ELR (cell line): ENCODE results near the gene PLPP3.

ENCODE experiments used
- DNase-seq: peaks from one replicate; pipeline ENCODE4 v3.0.0-alpha.2; 2015; ENCODE audit warnings: low read depth

Gene PLPP3

DNA sequence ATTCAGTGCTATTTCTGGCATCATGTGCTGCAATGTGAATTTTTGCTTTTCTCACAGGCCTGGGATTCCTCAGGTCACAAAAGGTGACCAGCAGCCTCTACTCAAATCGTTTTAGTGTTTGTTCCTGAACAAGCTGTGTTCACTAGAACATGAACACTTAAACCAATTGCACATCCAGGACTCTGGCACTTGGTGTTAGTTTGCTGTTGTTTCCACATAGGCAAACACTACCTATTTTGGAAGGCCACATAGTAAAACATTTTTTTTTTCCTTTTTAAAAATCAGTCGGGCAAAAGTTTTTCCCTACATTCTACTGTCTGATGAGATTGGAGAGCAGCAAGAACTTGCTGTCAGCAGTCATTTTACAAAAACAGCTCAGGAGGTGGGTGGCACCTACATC is 83.2 kb downstream of the PLPP3 start:
- no peak for DNase-seq

DNA sequence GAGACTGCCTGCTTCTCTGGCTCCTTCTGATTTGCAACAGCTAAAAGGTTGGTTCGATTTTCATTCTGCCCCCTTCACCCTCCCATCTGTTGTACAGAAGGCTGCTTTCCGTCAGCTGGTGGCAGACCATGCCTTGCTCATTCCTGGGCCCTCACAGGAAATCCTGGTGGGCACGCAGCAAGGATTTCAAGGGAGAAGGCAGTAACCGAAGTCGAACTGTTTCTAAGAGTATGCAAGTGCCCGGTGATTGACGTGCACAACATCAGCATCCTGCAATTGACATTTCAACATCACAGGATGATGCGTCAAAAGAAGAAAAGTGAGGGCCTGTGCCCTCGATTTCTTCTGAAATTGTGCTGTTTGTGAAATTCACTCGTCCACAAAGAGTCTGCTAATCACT is 83.8 kb downstream of the PLPP3 start:
- DNase-seq = no peak

DNA sequence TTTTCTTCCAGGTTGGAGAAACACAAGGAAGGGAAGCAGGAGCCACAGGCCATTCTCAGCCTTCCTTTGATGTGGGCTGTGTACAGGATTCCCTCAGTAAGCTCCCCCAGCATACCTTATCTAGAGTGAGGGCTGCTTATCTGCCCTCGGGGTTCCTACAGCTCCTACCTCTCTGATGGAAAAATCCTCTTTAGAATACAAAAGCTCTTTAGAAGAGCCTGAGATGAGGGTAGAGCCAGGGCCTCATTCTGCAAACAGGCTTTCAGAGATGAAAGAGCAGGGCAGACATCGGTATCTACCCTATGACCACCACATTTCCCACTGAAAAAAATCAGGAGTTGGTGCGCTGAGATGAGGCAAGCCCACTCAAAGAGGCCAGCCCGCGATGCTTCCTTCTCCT is 85.1 kb downstream of the PLPP3 start:
- DNase-seq = no peak

DNA sequence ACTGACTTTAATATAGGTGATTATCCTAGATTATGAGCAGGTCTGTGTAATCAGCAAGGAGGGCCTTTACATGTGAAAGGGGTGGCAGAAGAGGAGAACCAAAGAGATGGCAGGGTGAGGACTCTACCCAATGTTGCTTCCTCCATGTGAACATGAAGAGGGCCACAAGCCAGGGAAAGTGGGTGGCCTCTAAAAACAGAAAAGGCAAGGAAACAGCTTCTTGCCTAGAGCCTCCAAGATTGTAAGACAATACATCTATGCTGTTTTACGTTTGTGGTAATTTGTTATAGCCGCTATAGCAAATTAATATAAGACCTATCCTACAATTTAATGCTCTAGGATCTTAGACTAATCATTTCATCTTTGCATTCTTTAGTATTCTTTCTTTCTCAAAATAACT is 85.5 kb downstream of the PLPP3 start:
- no peak for DNase-seq

DNA sequence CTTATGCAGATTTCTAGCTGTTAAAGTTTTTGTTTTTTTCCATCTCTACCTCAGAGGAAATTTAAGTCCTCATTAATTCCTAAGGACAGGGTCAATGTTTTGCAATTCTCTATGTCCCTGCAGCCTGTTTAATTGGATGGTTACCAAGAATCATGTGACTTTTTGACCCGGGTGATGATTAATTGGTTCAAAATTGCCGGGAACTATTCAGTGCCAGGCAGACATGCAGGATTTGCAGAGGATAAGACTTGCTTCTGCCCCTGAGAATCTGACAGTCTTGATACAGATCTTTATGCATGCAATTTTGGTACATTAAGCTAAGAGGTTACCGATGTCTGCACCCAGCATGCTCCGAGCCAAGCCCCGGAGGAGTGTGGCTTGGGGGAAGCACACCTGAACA is 87.9 kb downstream of the PLPP3 start:
- DNase-seq = peak; percentile 33

DNA sequence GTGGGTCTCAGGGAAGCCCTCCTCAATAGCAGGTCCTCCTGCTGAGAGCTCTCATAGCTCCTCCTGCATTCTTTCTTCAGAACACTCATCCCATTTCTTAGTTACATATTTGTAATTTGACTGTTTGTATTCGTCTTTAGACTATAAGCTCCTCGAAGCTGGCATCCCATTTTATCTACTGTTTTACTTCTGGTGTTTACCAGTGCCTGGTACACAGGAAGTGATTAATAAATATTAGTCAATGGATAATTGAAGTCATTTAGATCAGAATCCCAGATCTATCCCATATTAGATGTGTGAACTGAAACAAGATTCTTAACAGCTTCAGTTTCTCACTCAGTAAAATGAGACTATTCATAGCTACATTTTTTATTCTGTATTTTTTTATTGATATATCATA is 88.7 kb downstream of the PLPP3 start:
- no peak for DNase-seq

DNA sequence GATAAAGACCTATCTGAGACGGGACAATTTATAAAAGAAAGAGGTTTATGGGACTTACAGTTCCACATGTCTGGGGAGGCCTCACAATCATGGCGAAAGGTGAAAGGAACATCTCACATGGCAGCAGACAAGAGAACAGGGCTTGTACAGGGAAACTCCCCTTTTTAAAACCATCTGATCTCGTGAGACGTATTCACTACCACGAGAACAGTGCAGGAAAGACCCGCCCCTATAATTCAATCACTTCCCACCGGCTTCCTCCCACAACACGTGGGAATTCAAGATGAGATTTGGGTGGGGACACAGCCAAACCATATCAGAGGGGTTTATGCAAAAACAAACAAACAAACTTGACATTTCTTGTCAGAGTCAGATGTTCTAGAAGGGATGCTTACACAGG is 89.7 kb downstream of the PLPP3 start:
- no peak for DNase-seq

DNA sequence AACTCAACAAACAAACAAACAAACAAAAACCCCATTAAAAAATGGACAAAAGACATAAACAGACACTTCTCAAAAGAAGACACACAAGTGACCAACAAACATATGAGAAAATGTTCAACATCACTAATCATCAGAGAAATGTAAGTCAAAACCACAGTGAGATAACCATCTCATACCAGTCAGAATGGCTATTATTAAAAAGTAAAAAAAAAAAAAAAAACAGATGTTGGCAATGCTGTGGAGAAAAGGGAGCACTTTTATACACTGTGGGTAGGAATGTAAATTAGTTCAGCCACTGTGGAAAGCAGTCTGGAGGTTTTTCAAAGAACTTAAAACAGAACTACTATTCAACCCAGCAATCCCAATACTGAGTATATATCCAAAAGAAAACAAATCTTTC is 94.7 kb downstream of the PLPP3 start:
- peak; percentile 10 for DNase-seq

DNA sequence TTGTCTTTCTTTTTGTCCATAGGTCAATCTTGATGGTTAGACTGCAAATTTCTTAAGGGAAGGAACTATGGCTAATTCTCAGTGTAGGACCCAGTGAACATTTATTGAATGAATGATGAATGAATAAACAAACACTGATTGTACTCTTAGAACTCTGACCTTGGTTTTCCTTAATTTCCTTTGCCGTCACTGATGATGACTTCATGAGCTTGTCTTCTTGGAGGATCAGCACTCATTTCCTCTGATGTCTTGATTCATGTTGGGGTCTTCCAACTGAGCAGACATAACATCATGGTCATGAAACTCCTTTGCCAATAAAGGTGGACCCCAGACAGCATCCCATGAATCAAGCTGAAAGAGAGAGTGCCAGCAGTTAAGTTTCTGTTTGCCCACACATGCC is 96.3 kb downstream of the PLPP3 start:
- DNase-seq = no peak

DNA sequence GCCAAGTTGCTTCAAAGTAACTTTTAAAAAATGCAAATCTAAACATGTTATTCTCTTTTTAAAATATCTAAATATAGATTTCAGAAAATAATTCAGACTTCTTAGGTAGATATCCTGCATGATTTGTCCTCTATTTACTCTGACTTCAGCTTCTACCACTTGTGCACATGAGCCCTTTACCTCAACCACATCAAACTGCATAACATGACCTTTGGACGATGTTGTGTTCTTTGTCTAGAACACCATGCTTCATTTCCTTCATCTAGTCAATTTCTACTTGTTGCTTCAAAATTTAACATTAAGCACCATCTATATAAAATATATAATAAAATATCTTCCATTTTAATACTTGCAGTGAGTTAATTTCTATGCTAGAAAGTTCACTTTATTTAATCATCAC is 96.9 kb downstream of the PLPP3 start:
- no peak for DNase-seq

DNA sequence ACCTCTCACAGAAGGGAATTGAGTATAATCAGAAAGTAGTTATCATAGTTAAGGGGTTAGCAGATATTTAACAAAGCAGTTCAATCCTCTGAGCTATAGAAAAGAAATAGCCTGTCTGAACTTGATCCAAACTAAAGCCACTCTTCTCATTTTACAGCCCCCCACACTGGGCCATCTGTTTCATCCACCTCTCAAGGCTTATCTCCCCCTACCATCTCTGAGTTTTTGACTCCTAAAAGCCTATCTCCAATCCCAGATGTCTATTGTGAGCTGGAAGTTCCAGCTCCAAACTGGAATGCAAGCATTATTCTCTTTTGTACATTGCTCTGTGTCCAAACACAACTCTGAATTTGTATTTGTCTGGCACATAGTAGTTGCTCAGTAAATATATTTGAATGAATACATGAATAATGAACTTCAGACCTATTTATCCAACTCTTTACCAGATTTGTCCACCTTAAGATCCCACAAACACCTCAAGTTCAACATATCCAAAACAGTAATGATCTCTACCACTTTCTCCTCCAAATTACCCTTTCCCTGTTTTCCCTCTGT is 98.1 kb downstream of the PLPP3 start:
- no peak for DNase-seq

DNA sequence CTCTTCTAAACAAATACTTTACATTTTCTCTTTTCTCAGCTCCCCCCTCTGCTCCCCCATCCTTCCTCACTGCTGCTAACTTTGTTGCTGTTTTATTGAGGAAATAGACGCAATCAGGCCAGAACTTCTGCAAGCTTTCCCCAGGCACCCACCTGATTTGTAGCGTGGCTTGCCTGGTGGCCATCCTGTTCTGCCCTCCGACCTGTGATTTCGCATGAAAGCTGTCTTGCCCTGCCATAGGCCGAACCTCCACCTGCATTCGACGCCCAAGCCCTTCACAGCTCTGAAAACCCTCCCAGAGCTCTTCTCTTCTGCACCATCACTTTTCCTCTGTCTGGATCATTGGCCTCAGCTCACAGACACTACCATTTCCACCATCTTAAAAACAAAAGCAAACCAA is 100.6 kb downstream of the PLPP3 start:
- DNase-seq = no peak

DNA sequence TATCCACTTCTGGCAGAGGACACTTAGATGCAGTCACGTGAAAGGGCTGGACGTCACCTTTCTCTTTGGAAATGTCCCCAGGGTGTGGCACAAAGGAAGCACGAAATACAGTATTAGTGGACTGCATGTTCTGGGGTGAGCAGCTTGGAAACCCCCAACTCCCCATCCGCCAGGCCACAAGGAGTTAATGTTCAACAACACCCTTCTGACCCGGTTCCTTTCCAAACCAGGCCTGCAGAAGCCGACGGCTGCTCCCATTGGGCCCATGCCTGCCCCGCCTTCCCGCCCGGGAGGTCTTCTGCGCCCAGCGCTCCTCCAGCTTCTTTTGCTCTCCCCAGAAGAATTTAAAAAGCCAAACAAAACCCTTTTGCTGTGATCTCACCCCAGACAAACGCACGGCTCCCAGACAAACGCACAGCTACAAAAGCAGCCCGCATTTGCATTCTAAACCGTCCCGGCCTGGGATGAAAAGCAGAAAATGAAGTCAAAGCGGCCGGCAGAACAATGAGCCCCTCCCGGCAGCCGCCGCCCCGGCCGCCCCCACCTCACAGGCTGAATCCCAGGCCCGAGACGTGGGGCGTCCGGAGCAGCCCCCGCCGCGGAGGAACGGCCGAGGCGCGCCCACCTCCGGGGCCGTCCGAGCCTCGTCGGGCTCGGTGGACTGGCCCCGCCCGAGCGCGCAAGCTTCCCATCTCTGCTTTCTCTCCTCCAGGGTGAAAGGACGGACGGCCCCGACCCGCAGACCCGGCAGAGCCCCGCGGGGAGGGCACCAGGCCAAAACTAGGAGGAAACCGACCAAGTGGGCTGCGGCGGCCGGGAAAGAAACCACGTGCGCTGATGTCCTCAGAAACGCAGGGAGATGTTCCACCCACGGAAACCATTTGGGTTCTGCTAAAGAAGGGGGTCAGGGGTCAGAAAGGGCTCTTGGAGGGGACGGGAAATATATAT is 101.9 kb downstream of the PLPP3 start:
- peak; percentile 30 for DNase-seq

DNA sequence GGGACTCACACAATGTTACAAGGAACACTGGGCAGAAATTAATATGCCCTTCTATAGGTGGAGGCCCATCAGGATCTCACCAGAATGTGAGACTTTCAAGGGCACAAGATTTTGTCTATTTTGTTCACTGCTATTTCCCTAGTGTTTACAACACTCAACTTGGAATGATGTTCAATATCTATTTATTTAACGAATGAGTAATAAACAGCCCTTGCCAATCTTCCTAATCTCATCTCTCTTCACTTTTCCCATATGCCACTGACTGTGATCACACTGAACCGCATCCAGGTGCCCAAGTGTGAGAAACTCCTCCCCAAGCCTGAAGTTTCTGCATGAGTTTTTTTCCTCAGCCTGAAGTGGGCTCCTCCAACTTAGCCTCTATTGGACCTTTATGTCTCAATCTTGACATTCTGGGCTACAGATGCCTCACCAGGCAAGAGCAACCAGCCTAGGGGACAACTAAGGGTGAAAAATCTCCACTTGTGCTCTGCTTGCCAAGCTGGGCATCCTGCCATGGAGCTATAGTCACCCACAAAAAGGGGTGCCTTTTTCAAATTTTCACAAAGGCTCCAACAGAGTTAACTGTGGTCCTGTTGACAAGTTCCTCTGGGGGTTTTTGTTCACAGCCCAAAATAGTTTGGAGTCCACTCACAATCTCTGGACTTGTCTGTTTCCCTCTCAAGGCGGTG is 105.6 kb downstream of the PLPP3 start:
- no peak for DNase-seq

DNA sequence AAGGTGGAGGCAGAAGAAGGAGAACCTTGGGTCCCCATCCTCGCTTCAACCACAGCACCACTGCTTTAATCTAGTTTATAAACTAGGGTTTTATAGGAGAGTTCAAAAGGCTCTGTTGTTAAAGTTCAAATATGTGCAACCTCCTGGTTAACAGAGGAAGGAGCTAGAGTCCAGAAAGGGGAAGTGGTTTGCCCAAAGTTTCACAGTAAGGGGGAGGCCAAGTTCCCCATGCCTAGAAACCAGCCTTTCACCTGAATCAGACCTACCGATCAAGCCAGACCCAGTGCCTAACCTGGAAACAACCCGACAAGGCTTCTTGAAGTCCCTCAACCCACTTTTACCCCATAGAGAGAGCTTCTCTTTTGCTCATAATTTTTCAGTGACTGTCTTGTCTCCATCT is 106.5 kb downstream of the PLPP3 start:
- no peak for DNase-seq

DNA sequence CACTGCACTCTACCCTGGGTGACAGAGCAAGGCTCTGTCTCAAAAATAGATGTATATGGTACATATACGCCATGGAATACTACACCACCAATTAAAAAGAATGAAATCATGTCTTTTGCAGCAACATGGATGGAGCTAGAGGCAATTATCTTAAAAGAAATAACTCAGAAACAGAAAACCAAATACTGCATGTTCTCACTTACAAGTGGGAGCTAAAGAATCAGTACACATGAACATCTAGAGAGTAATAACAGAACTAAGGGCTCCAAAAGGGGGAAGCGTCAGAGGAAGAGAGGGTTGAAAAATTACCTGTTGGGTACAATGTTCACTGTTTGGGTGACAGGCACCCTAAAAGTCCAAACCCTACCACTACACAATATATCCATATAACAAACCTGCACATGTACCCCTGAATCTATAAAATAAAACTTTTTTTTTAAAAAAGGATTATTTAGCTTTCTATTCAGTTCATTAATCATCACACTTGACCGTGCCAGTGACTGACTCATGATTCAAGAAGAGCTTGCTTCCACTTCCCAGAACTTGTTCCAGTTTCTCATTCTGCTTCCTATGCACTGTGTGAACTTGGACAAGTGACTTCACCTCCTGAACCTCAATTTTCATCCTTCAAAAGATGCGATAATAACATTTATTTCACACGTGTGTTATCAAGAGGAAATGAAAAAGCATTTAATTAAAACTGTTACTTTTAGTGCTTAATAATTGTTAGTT is 109.6 kb downstream of the PLPP3 start:
- peak; percentile 43 for DNase-seq

DNA sequence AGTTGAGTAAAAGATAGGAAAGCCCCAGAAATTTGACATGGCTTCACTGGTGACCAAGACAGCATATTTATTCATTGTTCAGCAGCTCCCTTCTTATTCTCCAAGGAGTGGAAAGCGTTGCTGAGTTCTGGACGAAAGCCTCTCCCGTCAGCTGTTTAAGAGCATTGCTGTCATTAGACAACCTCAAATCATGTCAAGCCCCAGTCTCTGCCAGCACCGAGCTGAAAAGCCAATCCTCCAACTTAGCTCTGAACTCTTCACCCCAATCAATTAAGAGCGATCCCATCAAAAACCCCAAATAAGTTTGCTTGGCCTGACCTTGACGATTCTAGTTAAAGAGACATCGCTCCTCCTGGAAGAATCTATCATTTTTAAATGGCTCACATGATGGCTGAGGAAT is 110.8 kb downstream of the PLPP3 start:
- DNase-seq = no peak

DNA sequence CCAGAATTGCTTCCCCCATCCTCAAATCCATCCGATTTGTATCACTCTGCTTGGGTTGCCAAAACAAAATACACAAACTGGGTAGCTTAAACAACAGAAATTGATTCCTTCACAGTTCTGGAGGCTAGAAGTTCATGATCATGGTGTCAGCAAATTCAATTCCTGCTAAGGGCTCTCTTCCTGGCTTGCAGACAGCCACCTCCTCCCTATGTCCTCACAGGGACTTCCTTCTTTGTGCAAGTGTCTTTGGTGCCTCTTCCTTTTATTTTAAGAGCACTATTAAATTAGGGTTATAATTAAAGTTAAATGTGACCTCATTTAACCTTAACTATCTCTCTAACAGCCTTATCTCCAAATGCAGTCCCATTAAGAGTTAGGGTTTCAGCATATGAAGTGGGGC is 112.8 kb downstream of the PLPP3 start:
- no peak for DNase-seq

DNA sequence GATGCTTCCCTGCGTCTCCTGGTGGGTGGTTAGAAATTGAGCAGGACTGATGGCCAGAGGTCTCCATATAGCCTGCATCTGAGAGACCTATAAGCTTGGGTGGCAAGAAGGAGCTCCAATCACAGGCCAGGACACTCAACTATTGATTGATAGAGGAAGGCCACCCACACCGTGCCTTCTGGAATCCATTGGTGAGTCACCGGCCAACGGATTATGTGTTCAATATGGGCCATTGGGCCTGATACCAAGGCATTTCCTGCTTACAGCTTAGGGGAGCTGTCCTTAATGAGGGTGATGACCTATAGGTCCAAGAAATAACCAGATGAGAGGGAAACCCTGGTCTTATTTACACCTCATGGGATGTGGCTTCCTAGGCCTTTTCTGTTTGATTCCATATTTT is 115.1 kb downstream of the PLPP3 start:
- no peak for DNase-seq

DNA sequence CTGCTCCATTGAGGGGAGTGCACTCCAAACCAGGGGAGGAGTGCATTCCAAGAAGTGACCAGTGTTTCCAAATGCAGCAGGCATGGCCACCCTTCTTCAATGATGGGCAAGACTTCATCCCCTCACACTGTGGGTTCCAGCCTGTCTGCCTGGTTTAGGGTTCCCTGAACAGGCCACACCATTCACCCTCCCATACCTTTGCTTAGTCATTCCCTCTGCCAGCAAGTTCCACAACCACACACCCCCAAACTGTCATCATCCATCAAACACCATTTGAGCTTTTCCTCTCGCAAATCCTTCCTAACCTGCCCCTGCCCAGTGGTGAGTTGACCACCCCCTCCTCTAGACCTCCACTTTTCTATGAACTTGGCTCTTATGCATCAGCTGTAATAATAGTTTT is 116.0 kb downstream of the PLPP3 start:
- no peak for DNase-seq

DNA sequence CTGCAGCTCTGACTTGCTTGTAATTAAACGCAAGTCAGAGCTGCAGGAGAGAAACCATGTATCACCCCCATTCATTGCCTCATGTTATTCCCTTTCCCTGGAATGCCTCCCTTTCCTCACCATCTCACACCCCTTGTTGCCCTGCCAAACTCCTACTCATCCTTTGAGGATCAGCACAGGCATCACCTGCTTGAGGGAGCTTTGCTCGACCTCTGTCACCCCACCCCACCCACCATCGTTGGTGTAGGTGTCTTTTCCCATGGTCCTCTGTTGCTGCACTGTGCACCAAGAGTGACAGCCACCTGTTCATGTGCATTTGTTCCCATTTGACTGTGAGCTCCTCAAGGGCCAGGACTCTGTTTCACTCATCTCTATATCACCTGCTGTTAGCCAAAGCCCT is 117.2 kb downstream of the PLPP3 start:
- no peak for DNase-seq
